A549 (cell line): ENCODE data around the gene RDH12. TPM values are rescaled to one million over a fixed set of nuclear protein-coding genes. Genes with fewer than 3 reads are reported as not detected.

Source experiments
- ATAC-seq, 2 experiments: fragments of 200-7000 bp in 1 of 2; fragments of >200 bp in 1 of 2; cut with Nextera tagmentation in 1 of 2; cut with Tn5 transposase in 1 of 2; 3 replicates each; pipeline versions ENCODE4 v1.8.0 to v1.9.1; 2018 to 2020; ENCODE audit warnings: mild to moderate bottlenecking in 1 of 2, moderate library complexity in 1 of 2
- CTCF ChIA-PET: fragments of 300-600 bp; sonication (Branson Sonifier 250); formaldehyde crosslinking; extraction: SDS; loops from one replicate; lab custom pipeline; 2021; ENCODE audit warnings: antibody characterized with exemption, inconsistent platforms; lab: Yijun Ruan, JAX
- POLR2A ChIA-PET: fragments of 350-600 bp; formaldehyde crosslinking; extraction: SDS; loops from one replicate; lab custom pipeline; 2021; ENCODE audit warnings: antibody characterized with exemption, inconsistent platforms; lab: Yijun Ruan, JAX
- DNase-seq, 2 experiments: peaks; one replicate each; pipeline versions ENCODE4 v3.0.0 to v3.0.0-alpha.2; 2011 to 2016; ENCODE audit warnings: low read depth in 1 of 2, low spot score in 1 of 2
- FAIRE-seq: peaks from 2 replicates; lab custom pipeline; 2011; peaks lifted over from hg19 to GRCh38; lab: Jason Lieb, UNC
- H3K27ac ChIP-seq, 2 experiments: fragments of >200 bp; sonication (Bioruptor Twin); formaldehyde crosslinking; 3 replicates each; pipeline ENCODE4 v1.5.1; 2016 to 2017
- H3K4me1 ChIP-seq: fragments of >200 bp; sonication (Bioruptor Twin); formaldehyde crosslinking; 3 replicates; pipeline ENCODE4 v1.6.1; 2016
- H3K4me2 ChIP-seq: fragments of >200 bp; sonication (Bioruptor Twin); formaldehyde crosslinking; 3 replicates; pipeline ENCODE4 v1.6.1; 2016
- H3K4me3 ChIP-seq: fragments of >200 bp; sonication (Bioruptor Twin); formaldehyde crosslinking; 3 replicates; pipeline ENCODE4 v1.5.1; 2016
- H3K9me3 ChIP-seq: fragments of >200 bp; sonication (Bioruptor Twin); formaldehyde crosslinking; 3 replicates; pipeline ENCODE4 v1.6.1; 2016
- ATOH8 ChIP-seq: fragments of 250-450 bp; sonication (Bioruptor Pico); IDR thresholded peaks from 2 replicates; pipeline ENCODE4 v1.5.0; 2020; ENCODE audit warnings: low read depth, mild to moderate bottlenecking, moderate library complexity
- CEBPB ChIP-seq, 2 experiments: fragments of >200 bp in 1 of 2; sonication (Bioruptor Twin) in 1 of 2; formaldehyde crosslinking in 1 of 2; IDR thresholded peaks; 2 replicates each; pipeline ENCODE4 v1.6.1; 2012 to 2016
- CTCF ChIP-seq: fragments of >200 bp; sonication (Bioruptor Twin); formaldehyde crosslinking; IDR thresholded peaks from 3 replicates; pipeline ENCODE4 v1.5.1; 2016
- FOSL2 ChIP-seq, 2 experiments: fragments of 450-650 bp in 1 of 2; fragments of >200 bp in 1 of 2; sonication (Bioruptor Twin) in 1 of 2; formaldehyde crosslinking; IDR thresholded peaks; 2 replicates each; pipeline versions ENCODE4 v1.5.0 to v1.6.1; 2016 to 2020; ENCODE audit warnings: mild to moderate bottlenecking in 1 of 2, moderate library complexity in 1 of 2
- FOXS1 ChIP-seq: fragments of 250-450 bp; sonication (Bioruptor Pico); IDR thresholded peaks from 2 replicates; pipeline ENCODE4 v1.5.0; 2020; ENCODE audit warnings: mild to moderate bottlenecking, moderate library complexity
- GATA3 ChIP-seq: IDR thresholded peaks from 2 replicates; pipeline ENCODE4 v1.6.1; 2012; ENCODE audit warnings: borderline replicate concordance
- HDAC2 ChIP-seq: fragments of 200-600 bp; sonication (generic); IDR thresholded peaks from 2 replicates; pipeline ENCODE4 v1.6.1; 2016
- HES2 ChIP-seq: fragments of >200 bp; sonication (Bioruptor Twin); formaldehyde crosslinking; IDR thresholded peaks from 2 replicates; pipeline ENCODE4 v1.6.1; 2016
- HEYL ChIP-seq: fragments of 250-450 bp; sonication (Bioruptor Pico); IDR thresholded peaks from 2 replicates; pipeline ENCODE4 v1.8.0; 2021; ENCODE audit warnings: mild to moderate bottlenecking, moderate library complexity
- HOXB5 ChIP-seq: fragments of 250-450 bp; sonication (Bioruptor Pico); IDR thresholded peaks from 2 replicates; pipeline ENCODE4 v1.5.0; 2020; ENCODE audit warnings: mild to moderate bottlenecking, moderate library complexity
- JUN ChIP-seq, 2 experiments: fragments of >200 bp; sonication (Bioruptor Twin); formaldehyde crosslinking; IDR thresholded peaks; 2 replicates in 1 of 2; 3 replicates in 1 of 2; pipeline ENCODE4 v1.6.1; 2016 to 2017
- KDM1A ChIP-seq: fragments of 200-600 bp; sonication (generic); IDR thresholded peaks from 2 replicates; pipeline ENCODE4 v1.6.1; 2016; ENCODE audit warnings: low read depth, mild to moderate bottlenecking
- MAX ChIP-seq: IDR thresholded peaks from 2 replicates; pipeline ENCODE4 v1.6.1; 2012
- MAZ ChIP-seq: fragments of 150-350 bp; IDR thresholded peaks from 2 replicates; pipeline ENCODE4 v1.6.1; 2014; ENCODE audit warnings: antibody characterized with exemption, low read depth, low read length, borderline replicate concordance
- NFE2L2 ChIP-seq: fragments of 150-350 bp; conservative IDR thresholded peaks from 2 replicates; pipeline ENCODE4 v1.6.1; 2014; ENCODE audit warnings: low read length
- POLR2AphosphoS2 ChIP-seq: conservative IDR thresholded peaks from 2 replicates; pipeline ENCODE4 v1.6.1; 2012; ENCODE audit warnings: low read length, improper control_type of control experiment, inconsistent platforms
- RAD21 ChIP-seq, 2 experiments: fragments of >200 bp in 1 of 2; sonication (Bioruptor Twin) in 1 of 2; formaldehyde crosslinking in 1 of 2; IDR thresholded peaks in 1 of 2; conservative IDR thresholded peaks in 1 of 2; 2 replicates in 1 of 2; 3 replicates in 1 of 2; pipeline ENCODE4 v1.6.1; 2012 to 2018; ENCODE audit warnings: inconsistent platforms in 1 of 2
- RCOR1 ChIP-seq: fragments of 150-350 bp; IDR thresholded peaks from 2 replicates; pipeline ENCODE4 v1.6.1; 2014; ENCODE audit warnings: antibody characterized with exemption, low read length, low read depth
- REST ChIP-seq: fragments of 200-600 bp; sonication (generic); IDR thresholded peaks from 2 replicates; pipeline ENCODE4 v1.6.1; 2016; ENCODE audit warnings: antibody characterized with exemption, mild to moderate bottlenecking, moderate library complexity
- SMC3 ChIP-seq: fragments of >200 bp; sonication (Bioruptor Twin); formaldehyde crosslinking; IDR thresholded peaks from 3 replicates; pipeline ENCODE4 v1.6.1; 2018; ENCODE audit warnings: inconsistent platforms
- USF2 ChIP-seq: fragments of 450-650 bp; IDR thresholded peaks from 2 replicates; pipeline ENCODE4 v1.6.1; 2014; ENCODE audit warnings: antibody characterized with exemption
- ZFP36 ChIP-seq: fragments of 450-650 bp; IDR thresholded peaks from 2 replicates; pipeline ENCODE4 v1.6.1; 2014; ENCODE audit warnings: borderline replicate concordance; ENCODE audit not compliant: partially characterized antibody
- ZSCAN20 ChIP-seq: fragments of 250-450 bp; sonication (Bioruptor Pico); IDR thresholded peaks from 2 replicates; pipeline ENCODE4 v1.8.0; 2022; ENCODE audit warnings: mild to moderate bottlenecking, moderate library complexity
- WGBS: methylation state at CpG from one replicate; pipeline ENCODE4 v1.1.6; 2017; ENCODE audit errors: missing lambda C conversion rate; 5-methylcytosine and 5-hydroxymethylcytosine counted together
- polyA plus RNA-seq, 4 experiments: library from polyadenylated mRNA; depleted of rRNA in 3 of 4; stranded (reverse); fragments of >200 nt; fragmentation: RNase III in 1 of 4; extraction: RNeasy Plus Mini Kit Qiagen cat#74134 plus additional on column Dnase treatment in 1 of 4; gene quantifications; 2 replicates in 3 of 4; 3 replicates in 1 of 4; pipeline ENCODE4 v1.2.3, GENCODE V29; 2011 to 2017
- TF ChIP-seq, protein P1 (sequence below): fragments of 250-450 bp; sonication (Bioruptor Pico); IDR thresholded peaks from 2 replicates; pipeline ENCODE4 v1.5.0; 2021; ENCODE audit warnings: mild to moderate bottlenecking, moderate library complexity, borderline replicate concordance
- TF ChIP-seq, protein P2 (sequence below): fragments of >200 bp; sonication (Bioruptor Twin); formaldehyde crosslinking; IDR thresholded peaks from 3 replicates; pipeline ENCODE4 v1.6.1; 2016

The RDH12 gene
- polyA plus RNA-seq, 2 of the 4 experiments (the other 2 are of a cell fraction) = 0.12 to 0.14 TPM

GRCh38 chr14:67665868-67666267, 35.8 kb upstream of the RDH12 start:
- ATAC-seq = no peak
- CTCF ChIA-PET = interaction anchor here (0.8 to 20.0 kb wide), 16 partner anchors 13 to 245 kb away, joined by 3 to 243 read pairs (median 10); partner anchors contain the start of genes ARG2 and PIGH
- H3K9me3 ChIP-seq = no peaks in the 10 kb centered on the region
- DNase-seq = no peak
- POLR2A ChIA-PET = no interaction called here
- no peak overlapping the region for H3K4me2 ChIP-seq
- WGBS = 89% methylated on average over 2 of the region's 2 CpGs
- H3K4me3 ChIP-seq = no peak overlapping the region
- TF ChIP-seq, protein P1, sequence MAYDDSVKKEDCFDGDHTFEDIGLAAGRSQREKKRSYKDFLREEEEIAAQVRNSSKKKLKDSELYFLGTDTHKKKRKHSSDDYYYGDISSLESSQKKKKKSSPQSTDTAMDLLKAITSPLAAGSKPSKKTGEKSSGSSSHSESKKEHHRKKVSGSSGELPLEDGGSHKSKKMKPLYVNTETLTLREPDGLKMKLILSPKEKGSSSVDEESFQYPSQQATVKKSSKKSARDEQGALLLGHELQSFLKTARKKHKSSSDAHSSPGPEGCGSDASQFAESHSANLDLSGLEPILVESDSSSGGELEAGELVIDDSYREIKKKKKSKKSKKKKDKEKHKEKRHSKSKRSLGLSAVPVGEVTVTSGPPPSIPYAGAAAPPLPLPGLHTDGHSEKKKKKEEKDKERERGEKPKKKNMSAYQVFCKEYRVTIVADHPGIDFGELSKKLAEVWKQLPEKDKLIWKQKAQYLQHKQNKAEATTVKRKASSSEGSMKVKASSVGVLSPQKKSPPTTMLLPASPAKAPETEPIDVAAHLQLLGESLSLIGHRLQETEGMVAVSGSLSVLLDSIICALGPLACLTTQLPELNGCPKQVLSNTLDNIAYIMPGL = no peak
- no peak for TF ChIP-seq GATA3
- TF ChIP-seq FOXS1 (CRISPR knock-in tag) = no peak
- TF ChIP-seq ZSCAN20 = no peak
- TF ChIP-seq KDM1A = no peak
- no peak for TF ChIP-seq USF2
- TF ChIP-seq, protein P2, sequence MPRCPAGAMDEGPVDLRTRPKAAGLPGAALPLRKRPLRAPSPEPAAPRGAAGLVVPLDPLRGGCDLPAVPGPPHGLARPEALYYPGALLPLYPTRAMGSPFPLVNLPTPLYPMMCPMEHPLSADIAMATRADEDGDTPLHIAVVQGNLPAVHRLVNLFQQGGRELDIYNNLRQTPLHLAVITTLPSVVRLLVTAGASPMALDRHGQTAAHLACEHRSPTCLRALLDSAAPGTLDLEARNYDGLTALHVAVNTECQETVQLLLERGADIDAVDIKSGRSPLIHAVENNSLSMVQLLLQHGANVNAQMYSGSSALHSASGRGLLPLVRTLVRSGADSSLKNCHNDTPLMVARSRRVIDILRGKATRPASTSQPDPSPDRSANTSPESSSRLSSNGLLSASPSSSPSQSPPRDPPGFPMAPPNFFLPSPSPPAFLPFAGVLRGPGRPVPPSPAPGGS = no peak
- TF ChIP-seq MAZ = no peak
- no peak for TF ChIP-seq MAX
- TF ChIP-seq CEBPB (IDR thresholded peaks at IDR 0.05) = no peak
- no peak for TF ChIP-seq REST
- no peak for TF ChIP-seq ATOH8 (CRISPR knock-in tag)
- TF ChIP-seq HEYL (CRISPR knock-in tag) = no peak
- no peak for TF ChIP-seq RCOR1
- no peaks in the 10 kb centered on the region for H3K4me1 ChIP-seq
- no peak overlapping the region for H3K27ac ChIP-seq
- no peak for FAIRE-seq

DNA sequence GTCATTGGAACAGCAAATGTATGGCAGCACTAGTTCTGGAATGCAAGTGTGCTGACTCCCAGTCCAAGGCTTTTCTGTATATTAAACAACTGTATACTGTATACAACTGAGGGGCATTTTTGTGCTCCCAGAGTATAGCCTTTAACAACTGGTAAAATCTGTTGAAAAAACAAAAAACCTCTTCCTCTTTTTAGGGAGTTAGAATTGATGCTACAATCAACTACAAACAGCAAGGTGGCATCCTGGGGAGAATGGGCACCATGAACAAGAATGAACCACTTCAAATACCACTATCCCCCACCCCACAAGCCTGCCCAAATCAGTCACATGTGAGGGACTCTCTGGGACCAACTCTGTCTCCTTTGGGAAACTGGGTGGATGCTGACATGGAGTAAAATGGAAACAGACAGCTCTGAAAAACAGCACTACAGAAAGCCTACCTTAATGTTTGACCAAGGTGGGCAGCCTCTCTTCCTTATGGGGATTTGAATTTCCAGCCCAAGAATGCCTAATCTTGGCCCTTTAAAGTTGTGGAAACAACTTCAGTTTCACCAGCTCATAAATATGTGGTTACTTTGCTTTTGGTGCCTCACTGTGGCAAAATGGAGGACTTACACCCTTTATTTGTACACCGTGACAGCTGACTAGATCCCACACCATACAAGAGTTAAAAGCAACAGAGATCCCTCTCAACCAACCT, 34.8 kb upstream of the RDH12 start:
- ChIA-PET CTCF (interaction anchor here (0.6 to 20.0 kb wide), 34 partner anchors 8 to 307 kb away, joined by 3 to 243 read pairs (median 4); partner anchors contain the start of genes ARG2, ATP6V1D and PIGH), POLR2A (interaction anchor here (0.6 to 1.0 kb wide), 3 partner anchors 29 to 66 kb away, joined by 3 to 6 read pairs (median 4); partner anchors contain the start of genes PIGH and RDH11)
- H3K4me3 ChIP-seq = no peak overlapping the region
- no peaks in the 10 kb centered on the region for H3K9me3 ChIP-seq
- no peak overlapping the region for H3K4me2 ChIP-seq
- ATAC-seq (peak; percentile 81 to 96), FAIRE-seq (no peak), DNase-seq (peak; percentile 43 to 68)
- WGBS = 33% methylated on average over 1 of the region's 1 CpG
- H3K27ac ChIP-seq = no peak overlapping the region
- H3K4me1 ChIP-seq = no peaks in the 10 kb centered on the region
- TF ChIP-seq JUN (IDR thresholded peaks at IDR 0.05) (no peak), CEBPB (IDR thresholded peaks at IDR 0.05) (no peak), RCOR1 (no peak), RAD21 (conservative IDR thresholded peaks at IDR 0.05 in 1 of 2, IDR thresholded peaks at IDR 0.05 in 1 of 2) (peak; percentile 80 to 83), NFE2L2 (no peak), FOSL2 (IDR thresholded peaks at IDR 0.05) (no peak), FOSL2 (CRISPR knock-in tag; IDR thresholded peaks at IDR 0.05) (no peak), ZSCAN20 (no peak), SMC3 (peak; percentile 80), ZFP36 (no peak), POLR2AphosphoS2 (no peak), HOXB5 (CRISPR knock-in tag) (no peak), HDAC2 (no peak), CTCF (peak; percentile 82), HES2 (no peak)
